Colonic mucosa (tissue), 4 donors: Measurements from ENCODE around the gene ARHGAP32. TPM values are rescaled to one million over a fixed set of nuclear protein-coding genes. Genes with fewer than 3 reads are reported as not detected.

Experiments used
- DNase-seq: peaks from one replicate; pipeline ENCODE4 v3.0.0-alpha.2; 2020
- H3K27ac ChIP-seq: fragments of 200-600 bp; one replicate; pipeline ENCODE4 v1.8.0; 2021
- H3K27me3 ChIP-seq: fragments of 200-600 bp; one replicate; pipeline ENCODE4 v1.8.0; 2021
- H3K36me3 ChIP-seq: fragments of 200-600 bp; one replicate; pipeline ENCODE4 v1.8.0; 2021
- H3K4me1 ChIP-seq: fragments of 200-600 bp; one replicate; pipeline ENCODE4 v1.8.0; 2021; ENCODE audit warnings: mild to moderate bottlenecking
- H3K4me3 ChIP-seq: fragments of 200-600 bp; one replicate; pipeline ENCODE4 v1.8.0; 2021
- H3K9ac ChIP-seq, 2 donors: one replicate each; pipeline ENCODE4 v1.7.0; 2013; ENCODE audit warnings: control low read depth in 2 of 2, low read depth in 2 of 2, low read length in 2 of 2
- H3K9me3 ChIP-seq: fragments of 200-600 bp; one replicate; pipeline ENCODE4 v1.8.0; 2021
- intact Hi-C: fragments of 100-400 bp; cut with DNase I; formaldehyde crosslinking; loops from one replicate; pipeline ENCODE4 v1.14.1; 2022
- total RNA-seq, 2 donors: library from RNA; stranded (reverse); fragmentation: NEBNext Ultra II Directional in 1 of 2; extraction: Animal tissue kit (Norgen Biotek cat#: 25700) in 1 of 2; gene quantifications; one replicate each; pipeline ENCODE4 v1.2.1, GENCODE V29; 2021
- TF ChIP-seq, protein P1 (sequence below): fragments of 200-600 bp; IDR thresholded peaks from one replicate; pipeline ENCODE4 v1.8.0; 2022; ENCODE audit warnings: antibody characterized with exemption, mild to moderate bottlenecking
- donor health status: healthy.
- donor health status: DM: no; HTN: no; CAD: no.
- donor health status: DM: no; HTN: no; CAD: no.

ARHGAP32 gene
- total RNA-seq, 2 donors from 2014 or later = 52.6 to 65.7 TPM

DNA sequence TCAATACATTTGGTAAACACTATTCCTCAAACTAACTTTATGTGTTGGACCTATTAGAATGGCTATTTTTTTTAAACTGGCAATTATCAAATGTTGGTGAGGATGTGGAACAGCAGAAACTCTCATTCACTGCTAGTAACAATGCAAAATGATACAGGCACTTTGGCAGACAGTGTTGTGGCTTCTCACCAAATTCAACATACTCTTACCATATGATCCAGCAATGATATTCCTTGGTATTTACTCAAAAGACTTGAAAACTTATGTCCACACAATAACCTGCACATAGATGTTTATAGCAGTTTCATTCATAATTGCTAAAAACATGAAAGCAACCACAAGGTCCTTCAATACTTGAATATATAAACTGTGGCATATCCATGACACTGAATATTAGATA is 136.9 kb downstream of the ARHGAP32 start:
- no peak for DNase-seq
- no peaks in the 10 kb centered on the region for H3K36me3 ChIP-seq
- TF ChIP-seq, protein P1, sequence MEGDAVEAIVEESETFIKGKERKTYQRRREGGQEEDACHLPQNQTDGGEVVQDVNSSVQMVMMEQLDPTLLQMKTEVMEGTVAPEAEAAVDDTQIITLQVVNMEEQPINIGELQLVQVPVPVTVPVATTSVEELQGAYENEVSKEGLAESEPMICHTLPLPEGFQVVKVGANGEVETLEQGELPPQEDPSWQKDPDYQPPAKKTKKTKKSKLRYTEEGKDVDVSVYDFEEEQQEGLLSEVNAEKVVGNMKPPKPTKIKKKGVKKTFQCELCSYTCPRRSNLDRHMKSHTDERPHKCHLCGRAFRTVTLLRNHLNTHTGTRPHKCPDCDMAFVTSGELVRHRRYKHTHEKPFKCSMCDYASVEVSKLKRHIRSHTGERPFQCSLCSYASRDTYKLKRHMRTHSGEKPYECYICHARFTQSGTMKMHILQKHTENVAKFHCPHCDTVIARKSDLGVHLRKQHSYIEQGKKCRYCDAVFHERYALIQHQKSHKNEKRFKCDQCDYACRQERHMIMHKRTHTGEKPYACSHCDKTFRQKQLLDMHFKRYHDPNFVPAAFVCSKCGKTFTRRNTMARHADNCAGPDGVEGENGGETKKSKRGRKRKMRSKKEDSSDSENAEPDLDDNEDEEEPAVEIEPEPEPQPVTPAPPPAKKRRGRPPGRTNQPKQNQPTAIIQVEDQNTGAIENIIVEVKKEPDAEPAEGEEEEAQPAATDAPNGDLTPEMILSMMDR = no peak
- no peak overlapping the region for H3K4me3 ChIP-seq
- H3K9me3 ChIP-seq = no peaks in the 10 kb centered on the region
- H3K9ac ChIP-seq = no peak overlapping the region
- no peaks in the 10 kb centered on the region for H3K27me3 ChIP-seq
- H3K27ac ChIP-seq = no peak overlapping the region
- intact Hi-C loops = no loop called here
- no peaks in the 10 kb centered on the region for H3K4me1 ChIP-seq

DNA sequence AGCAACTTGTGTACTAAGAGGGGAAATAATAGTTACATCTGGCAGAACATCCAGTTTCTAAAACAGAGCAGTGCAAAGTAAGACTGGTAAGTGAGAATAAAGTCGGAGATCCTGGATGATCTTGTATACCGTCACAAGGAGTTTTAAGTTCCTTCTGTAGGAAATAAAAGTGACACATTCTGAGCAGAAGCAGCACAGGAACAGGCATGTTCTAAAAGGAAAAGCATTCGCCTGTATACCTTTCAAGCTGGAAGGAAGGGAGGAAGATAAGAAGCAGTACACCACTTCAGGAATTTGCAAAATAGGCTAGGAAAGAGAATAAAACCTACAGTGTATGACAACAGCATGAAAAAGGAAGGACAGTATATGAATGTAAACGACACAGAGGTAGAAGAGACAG is 143.2 kb downstream of the ARHGAP32 start:
- H3K4me3 ChIP-seq = no peak overlapping the region
- H3K9me3 ChIP-seq = no peaks in the 10 kb centered on the region
- no peaks in the 10 kb centered on the region for H3K36me3 ChIP-seq
- intact Hi-C loops = no loop called here
- no peak for DNase-seq
- H3K9ac ChIP-seq = no peak overlapping the region
- no peaks in the 10 kb centered on the region for H3K4me1 ChIP-seq
- TF ChIP-seq, protein P1 = no peak
- H3K27me3 ChIP-seq = no peaks in the 10 kb centered on the region
- no peak overlapping the region for H3K27ac ChIP-seq

DNA sequence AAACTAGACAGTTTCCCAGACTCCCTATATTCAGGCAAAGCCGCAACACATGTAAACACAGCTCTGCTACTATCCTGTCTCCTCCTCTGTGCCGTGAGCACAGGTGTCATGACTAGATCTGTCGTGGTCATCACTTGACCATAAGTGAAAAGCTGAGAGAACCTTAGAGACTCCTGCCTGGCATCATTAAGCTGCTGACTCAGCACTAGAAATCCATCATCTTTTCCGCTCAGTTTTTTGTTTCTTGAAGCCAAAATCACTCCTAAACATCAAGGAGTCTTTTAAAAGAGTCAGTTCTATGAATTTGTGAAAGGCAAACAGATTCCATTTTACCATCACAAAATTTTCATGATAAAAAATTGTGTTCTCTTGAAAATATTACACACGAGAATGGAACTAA is 147.0 kb downstream of the ARHGAP32 start:
- H3K4me1 ChIP-seq = no peaks in the 10 kb centered on the region
- H3K9me3 ChIP-seq = no peaks in the 10 kb centered on the region
- no peak overlapping the region for H3K27ac ChIP-seq
- no peak overlapping the region for H3K9ac ChIP-seq
- DNase-seq = no peak
- TF ChIP-seq, protein P1 = no peak
- no peaks in the 10 kb centered on the region for H3K36me3 ChIP-seq
- intact Hi-C loops = no loop called here
- H3K27me3 ChIP-seq = no peaks in the 10 kb centered on the region
- H3K4me3 ChIP-seq = no peak overlapping the region

DNA sequence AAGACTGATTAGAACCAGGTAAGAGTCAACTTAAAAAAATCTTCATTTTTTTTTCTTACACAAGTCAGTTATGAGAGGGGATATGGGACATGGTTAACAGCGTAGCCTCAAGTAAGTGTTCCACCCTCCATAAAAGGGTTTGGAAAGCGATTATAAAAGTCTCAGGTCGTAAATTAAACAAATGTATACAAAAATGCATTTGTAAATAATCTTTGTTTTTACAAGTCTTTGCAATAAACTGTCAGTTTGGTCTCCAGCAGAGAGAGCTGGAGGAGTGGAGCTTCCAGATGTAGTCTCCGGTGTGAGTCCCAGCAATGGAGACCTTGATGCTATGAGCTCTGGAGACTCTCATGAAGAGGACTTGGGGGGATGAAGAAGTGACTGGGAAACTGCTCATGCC is 149.6 kb downstream of the ARHGAP32 start:
- H3K9me3 ChIP-seq = no peaks in the 10 kb centered on the region
- no peaks in the 10 kb centered on the region for H3K36me3 ChIP-seq
- TF ChIP-seq, protein P1 = no peak
- intact Hi-C loops = no loop called here
- no peaks in the 10 kb centered on the region for H3K4me1 ChIP-seq
- no peak overlapping the region for H3K9ac ChIP-seq
- no peaks in the 10 kb centered on the region for H3K27me3 ChIP-seq
- H3K4me3 ChIP-seq = no peak overlapping the region
- no peak for DNase-seq
- H3K27ac ChIP-seq = no peak overlapping the region

DNA sequence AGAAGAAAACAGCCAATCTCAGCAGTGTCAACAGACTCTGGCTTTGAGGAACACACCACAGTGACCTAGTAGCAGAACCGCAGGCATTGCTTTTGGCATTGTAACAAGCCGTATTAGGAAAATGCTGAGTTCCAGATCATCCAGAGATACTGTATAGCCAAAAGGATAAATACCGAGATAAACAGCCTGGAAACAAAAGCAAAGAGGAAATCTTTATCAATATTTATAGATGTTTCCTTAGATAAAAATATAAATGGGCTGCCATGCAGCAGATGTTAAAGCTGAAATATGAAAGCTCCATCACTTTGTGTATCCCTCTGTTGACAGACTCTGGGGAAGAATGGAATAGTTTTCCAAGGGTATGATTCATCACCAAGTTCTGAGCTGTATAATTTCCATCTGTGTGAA is 150.5 kb downstream of the ARHGAP32 start:
- intact Hi-C loops = no loop called here
- no peak overlapping the region for H3K4me3 ChIP-seq
- no peak overlapping the region for H3K27ac ChIP-seq
- no peaks in the 10 kb centered on the region for H3K36me3 ChIP-seq
- no peak for DNase-seq
- no peak overlapping the region for H3K9ac ChIP-seq
- H3K4me1 ChIP-seq = no peaks in the 10 kb centered on the region
- no peaks in the 10 kb centered on the region for H3K27me3 ChIP-seq
- no peaks in the 10 kb centered on the region for H3K9me3 ChIP-seq
- TF ChIP-seq, protein P1 = no peak

DNA sequence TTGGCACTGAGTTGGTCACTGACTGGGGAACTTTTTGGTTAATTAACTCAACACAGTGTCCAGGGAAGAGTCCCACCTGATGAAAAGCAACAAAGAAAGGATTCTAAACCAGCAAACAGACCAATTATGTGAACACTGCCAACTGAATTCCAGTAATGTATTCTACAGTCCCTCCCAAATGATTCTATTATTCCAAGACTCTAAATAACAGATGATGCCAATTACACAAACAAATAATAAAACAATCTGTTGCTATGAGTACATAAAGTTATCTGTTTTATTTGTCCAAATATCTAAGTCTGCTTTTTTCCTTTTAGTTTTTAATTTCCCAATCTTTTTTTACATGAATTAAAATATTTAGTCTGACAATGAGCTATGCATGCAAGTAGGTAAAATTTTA is 151.2 kb downstream of the ARHGAP32 start:
- TF ChIP-seq, protein P1 = no peak
- no peaks in the 10 kb centered on the region for H3K4me1 ChIP-seq
- no peaks in the 10 kb centered on the region for H3K27me3 ChIP-seq
- no peak overlapping the region for H3K4me3 ChIP-seq
- H3K36me3 ChIP-seq = no peaks in the 10 kb centered on the region
- intact Hi-C loops = no loop called here
- H3K9me3 ChIP-seq = no peaks in the 10 kb centered on the region
- no peak overlapping the region for H3K27ac ChIP-seq
- no peak for DNase-seq
- H3K9ac ChIP-seq = no peak overlapping the region
